Fibroblast of lung (primary cell): Measurements from ENCODE around the gene MYL12B. TPM values are rescaled to one million over a fixed set of nuclear protein-coding genes. Genes with fewer than 3 reads are reported as not detected.

Experiments
- DNase-seq, 2 donors: peaks; one replicate each; pipeline versions ENCODE4 v3.0.0 to v3.0.0-alpha.2; 2010; ENCODE audit warnings: low read depth in 2 of 2
- H2AFZ ChIP-seq: 2 replicates; pipeline ENCODE4 v1.5.1; 2012; ENCODE audit warnings: low read length, control low read depth, inconsistent platforms
- H3K27ac ChIP-seq: 2 replicates; pipeline ENCODE4 v1.5.1; 2011; ENCODE audit warnings: low read length, control low read depth; ENCODE audit not compliant: insufficient read depth
- H3K27me3 ChIP-seq: 2 replicates; pipeline ENCODE4 v1.5.1; 2011; ENCODE audit warnings: mild to moderate bottlenecking, low read length; ENCODE audit not compliant: control insufficient read depth, insufficient read depth
- H3K36me3 ChIP-seq: 2 replicates; pipeline ENCODE4 v1.5.1; 2011; ENCODE audit warnings: low read length; ENCODE audit not compliant: control insufficient read depth, insufficient read depth
- H3K4me1 ChIP-seq: 2 replicates; pipeline ENCODE4 v1.5.1; 2011; ENCODE audit warnings: low read length; ENCODE audit not compliant: control insufficient read depth, insufficient read depth; ENCODE audit errors: extremely low read depth
- H3K4me2 ChIP-seq: 2 replicates; pipeline ENCODE4 v1.5.1; 2011; ENCODE audit warnings: low read length, control low read depth; ENCODE audit not compliant: insufficient read depth; ENCODE audit errors: extremely low read depth
- H3K4me3 ChIP-seq, 4 experiments: fragments of 200-600 bp in 1 of 4; sonication (generic) in 1 of 4; replicated peaks in 1 of 4; 2 replicates each; pipeline ENCODE4 v1.5.1; 2011 to 2016; ENCODE audit warnings: low read length in 4 of 4, low read depth in 3 of 4, mild to moderate bottlenecking in 3 of 4, control low read depth in 2 of 4, inconsistent platforms in 1 of 4, mixed read lengths in 1 of 4; ENCODE audit not compliant: insufficient read depth in 1 of 4; ENCODE audit errors: control extremely low read depth in 1 of 4
- H3K79me2 ChIP-seq: 2 replicates; pipeline ENCODE4 v1.5.1; 2012; ENCODE audit warnings: mild to moderate bottlenecking, low read length, inconsistent platforms; ENCODE audit not compliant: control insufficient read depth, insufficient read depth
- H3K9ac ChIP-seq: 2 replicates; pipeline ENCODE4 v1.5.1; 2011; ENCODE audit warnings: mild to moderate bottlenecking, low read length, control low read depth; ENCODE audit not compliant: insufficient read depth
- H3K9me3 ChIP-seq: 2 replicates; pipeline ENCODE4 v1.5.1; 2012; ENCODE audit warnings: low read depth, low read length; ENCODE audit not compliant: control insufficient read depth, insufficient read depth
- H4K20me1 ChIP-seq: 2 replicates; pipeline ENCODE4 v1.5.1; 2011; ENCODE audit warnings: low read length; ENCODE audit not compliant: control insufficient read depth, insufficient read depth; ENCODE audit errors: extremely low read depth
- CTCF ChIP-seq, 2 donors: IDR thresholded peaks in 1 of 2; conservative IDR thresholded peaks in 1 of 2; 1 replicate in 1 of 2; 2 replicates in 1 of 2; pipeline ENCODE4 v1.5.1; 2011 to 2012; ENCODE audit warnings: low read length in 2 of 2, control low read depth in 1 of 2, inconsistent platforms in 1 of 2, low read depth in 1 of 2, mild to moderate bottlenecking in 1 of 2
- EZH2 ChIP-seq: IDR thresholded peaks from 2 replicates; pipeline ENCODE4 v1.5.1; 2012; ENCODE audit warnings: low read length, control low read depth, mild to moderate bottlenecking; ENCODE audit errors: missing control alignments
- polyA plus RNA-seq, 2 donors: library from polyadenylated mRNA; depleted of rRNA in 1 of 2; stranded (reverse) in 1 of 2; unstranded in 1 of 2; fragments of >200 nt; gene quantifications; 2 replicates each; pipeline ENCODE4 v1.2.1, GENCODE V29; 2011 to 2012; ENCODE audit warnings: missing spikeins in 1 of 2
- total RNA-seq: library from RNA; depleted of rRNA; stranded (reverse); fragments of >200 nt; gene quantifications from 2 replicates; pipeline ENCODE4 v1.2.1, GENCODE V29; 2014

The MYL12B gene
- total and polyA plus RNA-seq, 2 donors (not counting 1 experiment from before 2014, with no cell fraction given): 473 to 1,122 TPM

- Histone ChIP-seq H3K9me3 (no peaks in the 10 kb centered on the region), H3K79me2 (peaks cover 42% of the 10 kb centered on the region), H2AFZ (peak within 1 kb of the TSS; percentile 76), H3K36me3 (no peaks in the 10 kb centered on the region), H3K4me1 (peaks cover 2% of the 10 kb centered on the region), H3K27ac (peak within 1 kb of the TSS; percentile 96), H4K20me1 (no peaks in the 10 kb centered on the region), H3K27me3 (no peaks in the 10 kb centered on the region), H3K4me3 (peak within 1 kb of the TSS; percentile 54 to 97 (median 70)), H3K4me2 (peak within 1 kb of the TSS; percentile 64), H3K9ac (peak within 1 kb of the TSS; percentile 89)
- peak; percentile 99 for DNase-seq
- TF ChIP-seq CTCF (conservative IDR thresholded peaks at IDR 0.05 in 1 of 2, IDR thresholded peaks at IDR 0.05 in 1 of 2; ENCODE audit: low read depth in 1 of 2, low read length in 2 of 2) (no peak), EZH2 (no peak)
Observed at GRCh38 chr18:3247240-3248061, 14.5 kb upstream of the MYL12B start, which contains the start of gene MYL12A. TSS of gene MYL12A (plus strand) at chr18:3247801. CDS start at chr18:3253248, 5,447 bp downstream.

GRCh38 chr18:3248062-3248657 lies 13.8 kb upstream of the MYL12B start:
- peak overlapping the region; percentile 54 to 97 (median 70) for H3K4me3 ChIP-seq
- peak overlapping the region; percentile 96 for H3K27ac ChIP-seq
- H3K79me2 ChIP-seq: peaks cover 49% of the 10 kb centered on the region
- H3K36me3 ChIP-seq: no peaks in the 10 kb centered on the region
- no peaks in the 10 kb centered on the region for H3K9me3 ChIP-seq
- no peaks in the 10 kb centered on the region for H3K27me3 ChIP-seq
- H2AFZ ChIP-seq: no peak overlapping the region
- H3K4me2 ChIP-seq: peak overlapping the region; percentile 48
- TF ChIP-seq EZH2 (no peak), CTCF (conservative IDR thresholded peaks at IDR 0.05 in 1 of 2, IDR thresholded peaks at IDR 0.05 in 1 of 2; ENCODE audit: low read depth in 1 of 2, low read length in 2 of 2) (no peak)
- H4K20me1 ChIP-seq: no peaks in the 10 kb centered on the region
- peak; percentile 53 to 77 for DNase-seq
- peaks cover 2% of the 10 kb centered on the region for H3K4me1 ChIP-seq
- H3K9ac ChIP-seq: peak overlapping the region; percentile 89

GRCh38 chr18:3248658-3249359 lies 13.1 kb upstream of the MYL12B start:
- TF ChIP-seq CTCF (conservative IDR thresholded peaks at IDR 0.05 in 1 of 2, IDR thresholded peaks at IDR 0.05 in 1 of 2; ENCODE audit: low read depth in 1 of 2, low read length in 2 of 2) (no peak), EZH2 (no peak)
- peaks cover 56% of the 10 kb centered on the region for H3K79me2 ChIP-seq
- peak overlapping the region; percentile 96 for H3K27ac ChIP-seq
- H3K36me3 ChIP-seq: peaks cover 2% of the 10 kb centered on the region
- H2AFZ ChIP-seq: no peak overlapping the region
- peak overlapping the region; percentile 48 for H3K4me2 ChIP-seq
- peak overlapping the region; percentile 89 for H3K9ac ChIP-seq
- H3K4me3 ChIP-seq: peak overlapping the region; percentile 54 to 97 (median 70)
- no peaks in the 10 kb centered on the region for H3K27me3 ChIP-seq
- DNase-seq: peak; percentile 69 to 70
- H3K4me1 ChIP-seq: peaks cover 2% of the 10 kb centered on the region
- H4K20me1 ChIP-seq: no peaks in the 10 kb centered on the region
- no peaks in the 10 kb centered on the region for H3K9me3 ChIP-seq
